GM19372 (cell line): ENCODE results near the gene EPHB3.

Source experiments
- ATAC-seq: cut with Tn5 transposase; IDR thresholded peaks from one replicate; pipeline ENCODE4 v1.9.1; 2021; ENCODE audit warnings: mild to moderate bottlenecking, low read depth, moderate library complexity; ENCODE audit not compliant: unreplicated experiment

Gene EPHB3

DNA sequence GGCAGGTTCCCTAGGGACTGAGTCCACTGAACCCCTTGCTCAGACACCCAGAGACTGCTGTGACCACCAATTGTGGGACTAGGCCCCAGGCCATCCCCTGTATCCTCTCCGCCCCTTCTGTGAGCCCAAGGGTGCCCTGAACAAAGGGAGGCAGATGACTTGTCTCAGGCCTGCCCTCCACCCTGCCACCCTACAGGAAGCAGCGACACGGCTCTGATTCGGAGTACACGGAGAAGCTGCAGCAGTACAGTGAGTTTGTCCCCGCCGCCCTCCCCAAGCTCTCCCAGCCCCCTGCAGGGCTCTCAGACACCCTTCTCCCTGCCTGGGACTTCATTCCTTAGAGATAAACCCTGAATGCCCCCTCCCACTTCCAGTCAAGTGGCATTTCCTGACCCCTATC is 16.6 kb downstream of the EPHB3 start:
- ATAC-seq, result no peak

- ATAC-seq, result no peak
Observed at GRCh38 chr3:184578822-184579221, 17.2 kb downstream of the EPHB3 start.

- ATAC-seq, result no peak
Observed at GRCh38 chr3:184579513-184579912, 17.9 kb downstream of the EPHB3 start.

GRCh38 chr3:184580376-184580775 is 18.8 kb downstream of the EPHB3 start:
- no peak for ATAC-seq

- ATAC-seq, result no peak
Observed at GRCh38 chr3:184581331-184581855, 19.8 kb downstream of the EPHB3 start.

DNA sequence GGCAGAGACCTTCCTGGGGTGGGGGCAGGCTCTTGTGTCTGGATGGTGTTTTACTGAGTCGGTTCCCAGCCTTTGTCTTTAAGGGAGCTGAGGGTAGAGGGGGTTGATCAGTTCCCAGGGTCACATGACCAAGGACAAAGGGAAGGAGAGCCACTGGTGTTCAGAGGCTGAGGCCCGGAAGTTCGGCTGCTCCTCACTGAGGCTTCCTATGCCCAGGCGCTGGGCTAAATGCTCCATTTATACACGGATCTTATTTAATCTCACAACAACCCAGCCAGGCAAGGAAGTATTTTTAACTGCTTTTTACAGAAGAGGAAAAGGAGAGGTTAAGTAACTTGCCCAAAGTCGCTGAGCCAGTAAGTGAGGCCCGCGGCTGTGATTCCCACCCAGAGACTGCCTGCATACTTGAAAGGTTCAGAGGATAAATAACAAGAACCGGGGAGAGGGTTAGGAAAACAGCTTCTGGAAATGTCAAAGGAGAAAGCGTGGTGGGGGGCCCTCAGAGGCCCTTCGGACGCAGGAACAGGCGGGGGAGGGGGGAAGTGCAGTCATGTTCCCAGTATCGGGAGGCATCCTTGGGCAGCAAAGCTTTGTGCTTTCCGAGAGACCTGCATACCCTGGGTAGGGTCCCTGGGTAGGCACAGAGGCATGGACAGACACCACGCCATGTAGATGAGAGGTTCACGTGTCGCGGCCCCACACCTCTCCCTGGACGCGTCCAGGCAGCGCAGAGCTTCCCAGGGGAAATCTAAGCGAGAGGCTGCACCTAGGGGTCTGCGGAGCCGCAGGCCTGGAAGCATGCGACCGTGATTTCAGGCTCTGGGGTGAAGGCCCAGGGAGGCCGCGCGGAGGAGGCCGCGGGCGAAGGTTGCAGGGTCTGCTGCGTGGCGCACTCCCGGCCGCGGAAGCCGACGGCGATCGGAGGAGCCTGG is 21.3 kb downstream of the EPHB3 start:
- no peak for ATAC-seq

GRCh38 chr3:184583578-184584451 is 22.2 kb downstream of the EPHB3 start:
- no peak for ATAC-seq

- ATAC-seq, result no peak
Observed at GRCh38 chr3:184584464-184584891, 22.9 kb downstream of the EPHB3 start.

- no peak for ATAC-seq
Observed at GRCh38 chr3:184585545-184585944, 24.0 kb downstream of the EPHB3 start.

GRCh38 chr3:184586851-184587250 is 25.3 kb downstream of the EPHB3 start:
- ATAC-seq, result no peak

DNA sequence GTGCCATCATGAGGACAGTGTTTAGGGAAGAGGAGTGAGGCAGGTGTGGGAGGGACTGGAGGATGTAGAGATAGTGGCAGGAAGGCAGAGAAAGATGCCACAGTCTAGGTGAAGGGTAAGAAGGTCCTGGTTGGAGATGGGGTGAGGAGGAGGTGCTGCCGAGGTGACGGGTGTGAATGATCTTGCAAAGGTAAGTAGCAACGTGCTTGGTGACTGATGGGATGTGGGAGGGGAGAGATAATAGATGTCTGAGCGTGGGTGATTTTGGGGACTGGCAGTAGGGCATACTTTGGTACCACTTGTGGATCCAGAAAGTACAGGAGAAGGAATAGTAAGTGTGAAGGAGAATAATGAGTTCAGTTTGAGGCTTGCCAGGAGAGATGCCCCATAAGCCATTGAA is 27.2 kb downstream of the EPHB3 start:
- ATAC-seq, result no peak

DNA sequence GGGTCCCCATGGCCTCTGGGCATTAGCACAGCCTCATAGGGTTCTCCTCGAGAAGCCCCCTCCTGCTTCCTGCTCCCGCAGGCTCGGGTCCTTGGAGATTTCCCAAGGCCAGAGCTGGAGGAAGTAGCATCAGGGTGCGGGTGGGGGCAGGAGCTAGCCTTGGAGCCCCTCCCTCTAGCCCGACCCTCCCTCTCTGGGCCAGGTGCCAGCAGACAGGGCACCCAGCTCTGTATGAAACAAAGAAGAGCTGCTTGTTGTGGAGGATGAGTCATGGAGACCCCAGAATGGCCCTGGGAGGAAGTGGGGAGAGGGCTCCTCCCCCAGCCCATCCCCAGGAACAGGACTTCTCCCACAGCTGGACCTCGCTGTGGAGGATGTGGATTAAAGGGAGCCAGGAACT is 29.2 kb downstream of the EPHB3 start:
- ATAC-seq, result no peak

GRCh38 chr3:184591789-184592188 is 30.2 kb downstream of the EPHB3 start:
- no peak for ATAC-seq

DNA sequence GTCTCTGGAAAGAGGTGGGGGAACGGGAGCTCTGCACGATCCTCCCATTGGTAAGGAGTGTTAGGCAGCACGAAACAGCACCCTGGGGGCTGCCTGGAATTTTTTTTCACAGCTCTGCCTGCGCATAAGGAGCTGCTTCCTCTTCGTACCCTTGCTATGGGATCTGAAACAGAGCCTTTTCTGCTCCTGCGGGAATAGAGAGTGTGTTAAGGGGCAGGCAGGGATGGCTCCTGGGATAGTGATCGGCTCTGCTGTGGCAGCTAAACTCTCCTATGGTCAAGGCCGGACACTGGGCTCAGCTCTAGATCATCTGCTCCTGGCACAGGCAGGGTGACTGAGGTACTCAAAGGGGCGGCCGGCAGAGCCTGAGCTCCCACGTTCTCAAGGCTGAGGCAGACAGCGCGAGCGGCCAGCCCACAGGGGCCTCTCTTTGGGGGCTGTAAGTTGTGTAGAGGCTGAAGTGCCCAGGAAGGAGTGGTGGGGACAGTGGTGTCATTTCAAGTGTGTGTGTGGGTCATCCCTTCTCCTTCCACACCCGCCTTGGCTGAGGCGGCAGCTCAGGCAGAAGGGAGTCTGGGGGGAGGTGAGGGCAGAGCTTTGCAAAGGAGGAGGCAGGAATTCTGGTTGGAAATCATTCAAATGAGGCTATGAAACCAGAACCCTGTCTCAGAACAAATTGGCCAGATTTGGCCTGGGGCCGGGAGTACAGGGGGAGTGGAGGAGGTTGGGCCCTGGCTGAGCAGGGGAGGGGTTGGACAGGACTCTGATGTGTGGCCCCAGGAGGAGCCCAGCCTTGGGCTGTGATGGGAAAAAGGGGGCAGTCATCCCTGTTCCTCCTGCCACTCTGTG is 31.0 kb downstream of the EPHB3 start:
- no peak for ATAC-seq

DNA sequence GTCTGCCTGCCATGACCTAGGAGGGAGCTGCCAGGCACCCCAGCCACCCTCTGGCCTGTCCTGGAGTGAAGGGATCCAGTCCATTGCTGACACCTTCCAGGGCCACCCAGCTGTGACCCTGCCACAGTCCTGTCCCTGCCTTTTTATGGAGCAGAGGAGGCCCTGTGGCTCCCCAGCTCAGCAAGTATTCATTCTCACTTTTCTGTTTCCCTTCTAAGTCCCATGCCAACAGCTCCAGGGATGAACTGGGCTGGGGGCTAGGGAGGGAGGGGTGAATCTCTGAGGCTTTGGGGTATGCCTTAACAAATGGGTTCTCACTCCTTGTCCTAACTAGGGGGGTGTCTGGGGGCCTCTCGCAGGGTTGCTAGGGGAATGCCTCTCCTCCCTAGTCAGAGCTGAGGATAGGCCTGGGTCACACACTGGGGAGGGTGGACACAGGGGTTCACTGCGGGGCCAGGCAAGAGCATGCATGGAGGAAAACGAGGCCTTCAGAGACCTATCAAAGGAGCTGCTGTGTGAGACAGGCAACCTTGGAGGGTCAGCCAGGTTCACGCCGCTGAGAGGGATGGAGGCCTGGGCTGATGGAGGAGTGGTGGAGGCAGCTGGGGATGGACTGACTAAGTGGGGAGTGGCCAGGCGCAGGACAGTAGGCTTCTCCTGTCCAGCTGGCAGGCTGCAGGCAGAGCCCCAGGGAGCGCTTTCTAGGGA is 31.8 kb downstream of the EPHB3 start:
- no peak for ATAC-seq

DNA sequence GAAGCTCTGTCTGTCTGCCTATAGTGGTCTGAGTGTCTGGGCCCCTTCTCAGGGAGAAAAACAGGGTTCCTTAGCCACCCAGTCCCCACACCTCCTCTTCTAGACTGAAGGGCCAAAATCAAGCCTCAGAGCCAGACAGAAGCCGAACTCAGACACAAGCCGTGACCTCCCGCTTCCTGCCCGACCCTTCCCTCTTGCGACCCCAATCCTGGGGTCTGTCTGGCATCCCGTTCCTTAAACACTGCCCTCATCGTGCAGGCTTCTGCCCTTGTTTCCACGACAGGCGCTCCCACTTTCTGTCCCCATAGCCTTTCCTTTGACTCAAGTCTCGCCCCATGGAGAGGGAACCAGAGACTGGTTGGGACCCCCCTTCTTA is 32.3 kb downstream of the EPHB3 start:
- no peak for ATAC-seq

GRCh38 chr3:184594371-184595001 is 32.9 kb downstream of the EPHB3 start:
- ATAC-seq, result no peak

- no peak for ATAC-seq
Observed at GRCh38 chr3:184595726-184596125, 34.1 kb downstream of the EPHB3 start.

DNA sequence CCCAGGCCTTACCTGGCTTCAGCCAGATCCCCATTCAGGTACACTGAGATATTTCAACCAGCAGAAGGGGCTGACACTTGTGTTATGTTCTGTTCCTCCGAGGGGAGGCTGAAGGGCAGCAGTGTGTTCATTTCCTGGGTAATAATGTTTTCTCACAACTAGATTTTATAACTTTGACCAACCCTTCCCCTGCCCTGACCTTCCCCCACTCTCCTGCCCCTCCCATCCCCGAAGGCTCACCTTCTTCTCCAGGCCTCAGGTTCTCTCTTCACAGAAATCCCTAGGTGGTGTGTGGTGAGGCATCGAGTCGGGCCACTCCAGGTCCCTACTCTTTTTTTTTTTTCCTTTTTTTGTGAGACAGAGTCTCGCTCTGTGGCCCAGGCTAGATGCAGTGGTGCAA is 34.6 kb downstream of the EPHB3 start:
- no peak for ATAC-seq
